Measurements from ENCODE around the gene KRTAP10-2.
"Not testable (repeated sequence)": the region's sequence is repeated elsewhere in the genome, so short reads cannot be mapped to it uniquely, and the experiment has no call there.

Gene KRTAP10-2

DNA sequence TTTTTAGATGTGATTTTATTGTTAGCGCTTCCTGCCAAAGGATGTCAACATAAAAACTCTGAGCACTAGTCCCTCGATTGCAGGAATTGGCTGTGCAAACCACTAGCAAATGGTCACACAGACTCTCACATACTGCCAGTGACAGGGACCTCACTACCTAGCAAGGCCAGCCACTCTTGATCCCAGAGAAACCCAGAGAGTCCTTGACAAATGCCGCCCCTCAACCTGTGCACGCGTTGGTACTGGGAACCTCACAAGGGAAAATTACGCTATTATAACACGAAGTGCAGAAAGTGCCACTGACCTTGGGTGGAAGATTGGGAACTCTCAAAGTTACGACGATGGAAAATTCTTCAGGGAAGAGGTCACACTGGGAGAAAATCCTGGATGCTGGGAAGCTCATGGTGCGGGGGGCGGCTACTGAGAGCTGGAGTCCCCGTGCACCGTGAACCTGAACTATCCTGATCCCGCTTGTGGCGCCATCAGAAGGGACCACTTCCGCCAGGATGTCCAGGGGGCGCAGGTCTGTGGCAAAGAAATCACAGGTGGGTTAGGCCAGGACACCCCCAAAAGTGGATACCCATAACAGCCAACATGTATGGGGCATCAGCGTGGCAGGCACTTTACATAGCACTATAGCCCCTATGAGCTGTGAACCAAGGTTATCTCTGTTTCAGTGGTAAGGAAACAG, 16.3 kb upstream of the KRTAP10-2 start:
- DNase-seq (ENCODE audit: low read depth) = no peak

DNA sequence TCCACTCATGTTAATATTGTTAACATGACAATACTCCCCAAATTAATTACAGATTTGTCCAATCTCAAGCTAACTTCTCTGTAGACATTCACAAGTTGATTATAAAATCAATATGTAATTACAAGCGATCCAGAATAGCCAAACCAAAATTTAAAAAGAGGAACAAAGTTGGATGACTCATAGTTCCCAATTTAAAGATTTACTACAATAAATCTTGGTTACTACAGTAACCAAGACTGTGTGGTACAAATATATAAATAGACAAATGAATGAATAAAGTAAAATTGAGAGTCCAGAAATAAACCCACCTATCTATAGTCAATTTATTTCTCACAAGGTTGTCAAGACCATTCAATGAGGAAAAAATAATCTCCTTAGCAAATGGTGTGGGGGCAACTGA, 15.1 kb upstream of the KRTAP10-2 start:
- DNase-seq (ENCODE audit: low read depth) = no peak

DNA sequence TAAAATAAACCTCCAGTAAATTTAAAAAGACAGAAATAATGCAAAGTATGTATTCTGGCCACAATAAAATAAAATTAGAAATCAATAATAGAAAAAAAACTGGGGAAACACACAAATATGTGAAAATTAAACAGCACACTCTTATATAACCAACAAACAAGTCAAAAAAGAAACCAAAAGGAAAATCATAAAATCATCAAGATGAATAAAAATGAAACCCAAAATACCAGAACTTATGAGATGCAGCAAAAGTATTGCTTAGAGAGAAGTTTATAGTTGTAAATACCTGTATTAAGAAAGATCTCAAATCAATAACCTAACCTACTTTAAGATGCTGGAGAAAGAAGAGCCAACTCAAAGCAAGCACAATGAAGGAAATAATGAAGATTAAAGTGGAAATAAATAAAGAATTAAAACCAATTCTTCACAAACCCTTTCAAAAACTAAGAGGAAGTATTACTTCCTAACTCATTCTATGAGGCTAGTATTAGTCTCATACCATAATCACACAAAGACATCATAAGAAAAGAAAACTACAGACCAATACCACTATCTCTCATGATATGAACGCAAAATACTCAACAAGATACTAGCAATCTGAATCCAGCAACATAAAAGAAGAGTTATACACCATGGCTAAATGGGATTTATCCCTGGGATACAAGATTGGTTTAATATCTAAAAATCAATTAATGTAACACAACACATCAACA, 13.7 kb upstream of the KRTAP10-2 start:
- no peak for DNase-seq (ENCODE audit: low read depth)

DNA sequence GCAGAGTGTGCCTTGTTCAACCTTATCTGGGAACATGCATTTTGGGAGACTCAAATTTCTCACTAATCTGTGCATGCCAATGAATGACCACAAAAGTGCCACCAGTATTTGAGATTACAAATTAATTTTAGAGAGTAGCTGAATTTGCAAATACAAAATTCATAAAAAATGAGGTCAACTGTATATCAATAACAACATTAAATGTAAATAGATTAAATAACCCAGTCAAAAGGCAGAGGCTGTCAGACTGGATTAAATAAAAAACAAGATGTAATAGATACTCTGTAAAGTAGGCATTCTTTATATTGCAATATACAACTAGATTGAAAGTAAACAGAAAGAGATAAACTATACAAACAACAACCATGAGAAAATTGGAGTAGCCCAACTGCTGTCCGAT, 12.8 kb upstream of the KRTAP10-2 start:
- DNase-seq (ENCODE audit: low read depth) = no peak

DNA sequence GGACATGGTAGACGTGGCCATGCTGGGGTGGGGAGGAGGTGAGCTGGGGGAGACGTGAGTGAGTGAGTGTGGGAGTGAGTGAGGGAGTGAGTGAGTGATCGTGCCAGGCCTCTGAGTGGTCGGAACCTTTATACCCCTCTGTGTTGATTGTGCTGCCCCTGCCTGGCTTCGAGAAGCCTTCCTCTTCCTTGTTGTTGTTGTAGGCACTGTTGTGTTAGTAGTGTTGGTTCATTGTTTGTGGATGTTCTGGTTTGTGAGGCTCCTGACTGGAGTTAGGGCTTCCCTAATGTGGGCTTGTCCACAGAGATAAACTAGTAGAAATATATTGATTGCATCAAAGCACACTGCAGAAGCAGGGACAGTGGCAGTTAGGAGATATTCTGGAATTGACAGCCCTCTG, 7.4 kb upstream of the KRTAP10-2 start, which contains the start of gene KRTAP10-3:
Gene KRTAP10-3 (minus strand): TSS at position 101 of the 400 bp plus-strand sequence. CDS start 80 bp downstream, at position 21.
- DNase-seq (ENCODE audit: low read depth) = no peak

DNA sequence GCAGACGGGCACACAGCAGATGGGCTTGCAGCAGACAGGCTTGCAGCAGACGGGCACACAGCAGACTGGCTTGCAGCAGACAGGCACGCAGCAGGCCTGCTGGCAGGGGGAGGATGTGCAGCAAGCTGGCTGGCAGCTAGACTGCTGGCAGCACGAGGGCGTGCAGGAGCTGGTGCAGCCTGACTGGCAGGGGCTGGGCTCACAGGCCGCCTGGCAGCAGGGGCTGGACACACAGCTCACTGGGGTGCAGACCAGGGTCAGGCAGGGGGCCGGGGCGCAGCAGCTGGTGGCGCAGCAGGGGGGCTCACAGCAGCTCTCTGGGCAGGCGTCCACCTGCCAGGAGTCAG, 7.0 kb upstream of the KRTAP10-2 start:
- not testable (repeated sequence) for DNase-seq (ENCODE audit: low read depth)

DNA sequence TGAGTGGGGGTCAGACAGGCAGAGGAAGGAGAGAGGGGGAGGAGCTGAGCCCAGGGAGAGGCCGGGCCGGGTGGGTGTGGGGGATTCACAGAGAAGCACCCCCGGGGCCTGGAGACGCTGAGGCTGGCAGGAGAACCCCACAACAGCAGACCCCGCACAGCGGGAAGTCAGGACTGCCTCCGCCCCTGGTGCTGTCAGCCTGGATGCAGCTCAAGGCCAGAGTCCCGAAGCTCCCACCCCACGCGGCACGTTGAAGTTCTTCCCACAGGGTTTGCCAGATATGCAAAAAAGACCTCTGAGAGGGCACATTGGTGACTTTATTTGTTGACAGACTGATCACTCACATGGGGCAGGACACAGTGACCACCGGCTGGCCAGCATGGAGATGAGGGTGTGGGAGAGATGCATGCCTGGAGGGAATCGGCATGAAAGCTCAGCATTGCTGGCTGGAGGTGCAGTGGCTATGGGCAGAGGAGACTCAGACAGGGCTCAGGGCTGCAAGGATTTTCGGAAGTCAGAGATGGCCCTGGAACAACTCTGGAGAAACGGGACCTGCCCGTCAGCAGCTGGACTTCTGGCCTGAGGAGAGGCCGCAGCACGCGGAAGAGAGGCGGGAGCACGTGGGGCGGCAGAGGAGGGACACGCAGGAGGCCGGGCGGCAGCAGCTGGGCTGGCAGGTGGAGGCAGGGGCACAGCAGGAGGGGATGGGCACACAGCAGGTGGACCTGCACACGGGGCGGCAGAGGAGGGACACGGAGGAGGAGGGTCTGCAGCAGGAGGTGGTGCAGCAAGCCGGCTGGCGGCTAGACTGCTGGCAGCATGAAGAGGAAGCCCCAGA, 6.4 kb upstream of the KRTAP10-2 start:
- DNase-seq (ENCODE audit: low read depth) = no peak

DNA sequence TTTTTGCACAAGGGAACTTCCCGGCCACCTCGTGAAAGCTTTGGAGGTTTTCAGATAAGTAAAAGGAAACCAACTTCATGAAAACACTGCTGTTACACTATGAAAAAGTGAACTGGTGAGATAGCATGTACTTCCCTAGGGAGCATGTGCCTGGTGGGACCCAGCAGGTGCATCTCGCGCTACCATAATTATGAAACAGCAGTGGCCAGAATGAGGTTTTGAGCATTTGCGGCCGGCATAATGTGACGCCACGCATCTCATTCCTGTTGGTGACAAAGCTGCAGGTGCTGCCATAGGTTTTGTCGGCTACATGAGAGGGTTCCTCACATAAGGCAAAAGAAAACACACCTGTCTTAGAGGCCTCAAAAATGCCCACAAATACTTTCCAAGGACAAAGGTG, 5.6 kb upstream of the KRTAP10-2 start:
- DNase-seq (ENCODE audit: low read depth) = no peak

DNA sequence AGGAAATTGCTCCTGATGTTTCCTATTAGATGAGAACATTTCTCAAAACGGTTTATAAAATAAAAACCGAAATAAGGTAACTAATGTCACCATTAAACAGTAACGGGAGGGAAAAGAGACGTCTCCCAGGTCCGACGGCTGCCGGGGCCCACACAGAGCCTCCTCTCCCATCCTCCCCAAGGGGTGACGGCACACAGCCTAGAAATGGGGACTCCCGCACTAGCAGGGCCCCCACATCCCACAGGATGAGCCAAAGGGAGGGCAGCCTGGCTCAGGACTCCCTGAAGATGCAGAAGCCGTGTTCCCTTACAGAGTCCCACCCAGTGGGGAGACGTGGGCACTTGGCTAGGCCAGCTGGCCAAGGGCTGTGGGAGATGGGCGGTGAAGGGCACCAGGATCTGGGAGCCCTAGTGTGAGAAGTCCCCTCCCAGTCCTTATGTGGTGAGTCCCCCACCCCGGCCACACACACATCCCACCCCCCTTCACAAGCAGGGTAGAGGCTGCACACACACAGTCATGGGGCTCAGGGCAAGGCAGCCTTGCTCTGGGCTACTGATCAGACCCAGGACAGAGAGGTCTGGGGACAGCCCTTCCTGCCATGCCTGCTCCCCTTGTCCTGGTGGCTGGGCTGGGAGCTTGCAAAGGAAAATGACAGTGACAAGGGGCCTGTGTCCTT, 4.0 kb upstream of the KRTAP10-2 start:
- DNase-seq (ENCODE audit: low read depth) = no peak

DNA sequence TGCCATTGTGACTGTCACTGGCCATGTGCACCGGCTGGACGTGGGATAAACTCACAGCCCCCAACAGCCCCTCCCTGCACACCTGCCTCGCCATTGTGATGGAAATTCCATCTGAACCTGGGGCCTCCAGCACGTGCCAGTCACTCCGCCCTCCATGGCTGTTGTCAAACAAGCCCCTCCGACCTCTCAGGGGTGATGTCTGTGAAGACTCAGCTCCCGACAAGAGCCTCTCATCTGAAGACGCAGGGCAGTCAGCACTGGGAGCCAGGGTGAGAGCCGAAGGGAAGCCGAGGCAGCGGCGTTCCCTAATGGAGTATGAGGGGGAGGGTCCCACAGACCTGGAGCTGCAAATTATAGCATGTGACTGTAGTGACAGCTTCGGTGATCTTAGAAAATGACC, 1.4 kb upstream of the KRTAP10-2 start:
- DNase-seq (ENCODE audit: low read depth) = no peak

DNA sequence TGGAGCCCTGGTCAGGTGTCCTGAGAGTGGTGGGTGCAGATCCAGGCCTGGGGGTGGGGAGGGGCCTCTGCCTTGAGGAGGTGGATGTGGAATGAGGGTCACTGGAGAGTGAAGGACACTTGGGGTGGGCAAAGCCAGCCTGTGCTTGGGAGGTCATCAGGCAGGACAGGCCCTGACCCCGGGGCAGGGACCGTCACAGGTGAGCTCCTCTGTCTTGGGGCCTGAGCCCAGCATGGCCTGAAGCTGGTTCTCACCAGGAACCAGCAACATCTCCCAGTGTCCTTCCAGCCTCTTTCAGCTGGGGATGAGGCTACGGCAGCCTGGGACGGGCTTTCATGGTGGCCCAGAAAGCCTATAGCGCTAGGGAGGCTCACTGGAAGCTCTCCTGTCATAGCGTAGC, 831 bp upstream of the KRTAP10-2 start:
- DNase-seq (ENCODE audit: low read depth) = no peak

DNA sequence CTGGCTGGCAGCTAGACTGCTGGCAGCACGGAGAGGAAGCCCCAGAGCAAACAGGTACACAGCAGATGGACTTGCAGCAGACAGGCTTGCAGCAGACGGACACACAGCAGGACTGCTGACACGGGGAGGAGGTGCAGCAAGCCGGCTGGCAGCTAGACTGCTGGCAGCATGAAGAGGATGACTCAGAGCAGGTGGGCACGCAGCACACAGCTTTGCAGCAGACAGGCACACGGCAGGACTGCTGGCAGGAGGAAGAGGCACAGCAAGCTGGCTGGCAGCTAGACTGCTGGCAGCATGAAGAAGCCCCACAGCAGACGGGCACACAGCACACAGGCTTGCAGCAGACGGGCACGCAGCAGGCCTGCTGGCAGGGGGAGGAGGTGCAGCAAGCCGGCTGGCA, 498 bp downstream of the KRTAP10-2 start:
- DNase-seq (ENCODE audit: low read depth) = no peak

DNA sequence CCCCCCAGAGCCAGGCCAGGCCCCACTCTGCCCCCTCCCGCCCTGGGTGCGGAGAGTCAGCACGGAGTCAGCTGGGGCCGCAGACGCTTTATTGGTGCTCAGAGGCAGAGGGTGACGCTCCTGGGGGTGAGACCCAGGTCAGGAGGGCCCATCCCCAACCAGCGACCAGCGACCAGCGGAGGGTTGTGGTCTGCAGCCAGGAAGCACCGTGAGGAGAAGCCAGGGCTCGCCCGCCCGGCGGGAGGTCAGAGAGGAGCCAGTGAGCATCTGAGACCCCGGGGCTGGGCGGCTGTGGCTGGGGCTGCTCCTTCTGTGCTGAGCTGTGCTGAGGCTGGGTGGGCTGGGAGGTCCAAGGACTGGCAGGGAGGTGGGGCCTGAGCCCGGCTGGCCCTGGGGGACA, 1.0 kb downstream of the KRTAP10-2 start:
- not testable (repeated sequence) for DNase-seq (ENCODE audit: low read depth)

DNA sequence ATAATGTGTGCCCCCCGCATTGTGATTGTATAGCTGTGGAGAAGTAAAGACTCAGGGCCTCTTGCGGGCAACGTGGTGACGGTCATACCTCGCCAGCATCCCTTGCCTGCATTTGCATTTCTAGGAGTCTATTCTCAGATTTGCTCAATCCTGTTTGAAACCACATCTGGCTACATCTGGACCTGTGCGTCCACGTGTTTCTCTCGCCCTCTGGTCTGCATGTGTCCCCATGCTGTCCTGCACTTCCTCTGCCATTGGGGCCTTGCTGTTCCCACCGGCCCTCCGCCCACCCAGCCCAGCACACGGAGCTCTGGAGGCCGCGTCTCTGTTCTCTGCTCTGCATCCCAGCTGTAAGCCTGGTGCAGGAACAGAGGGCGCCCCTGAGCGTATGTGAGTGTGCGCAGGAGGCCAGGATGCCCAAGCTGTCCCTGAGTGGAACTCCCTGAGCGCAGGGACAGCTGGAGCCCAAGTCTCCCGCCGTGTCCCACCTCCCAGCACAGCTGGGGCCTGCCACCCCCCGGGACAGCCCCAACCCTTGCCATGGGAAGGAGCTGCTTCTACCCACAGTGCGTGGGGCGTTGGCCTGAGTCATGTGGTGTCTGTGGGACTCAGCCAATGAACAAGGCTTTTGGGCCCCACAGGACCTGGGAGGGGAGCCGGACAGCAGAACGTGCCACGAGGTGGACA, 1.6 kb downstream of the KRTAP10-2 start:
- no peak for DNase-seq (ENCODE audit: low read depth)

DNA sequence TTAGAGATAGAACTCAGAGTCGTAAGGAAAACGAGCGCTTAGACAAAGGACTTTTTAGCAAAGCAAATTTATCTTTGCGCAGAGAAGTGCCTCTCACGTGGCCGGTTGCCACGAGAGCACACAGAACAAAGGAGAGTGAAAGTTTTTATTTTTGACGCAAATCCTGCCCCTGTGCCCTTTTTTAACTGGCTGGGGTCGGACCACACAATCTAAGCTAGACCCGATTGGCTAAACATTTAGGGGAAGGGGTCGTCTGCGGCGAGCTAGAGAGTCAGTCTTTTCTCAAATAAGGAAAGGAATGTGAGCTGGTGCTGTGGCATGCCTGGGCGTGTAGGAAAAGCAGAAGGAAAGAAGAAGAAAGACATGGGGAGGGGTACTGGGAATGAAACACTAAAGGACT, 2.4 kb downstream of the KRTAP10-2 start:
- no peak for DNase-seq (ENCODE audit: low read depth)

DNA sequence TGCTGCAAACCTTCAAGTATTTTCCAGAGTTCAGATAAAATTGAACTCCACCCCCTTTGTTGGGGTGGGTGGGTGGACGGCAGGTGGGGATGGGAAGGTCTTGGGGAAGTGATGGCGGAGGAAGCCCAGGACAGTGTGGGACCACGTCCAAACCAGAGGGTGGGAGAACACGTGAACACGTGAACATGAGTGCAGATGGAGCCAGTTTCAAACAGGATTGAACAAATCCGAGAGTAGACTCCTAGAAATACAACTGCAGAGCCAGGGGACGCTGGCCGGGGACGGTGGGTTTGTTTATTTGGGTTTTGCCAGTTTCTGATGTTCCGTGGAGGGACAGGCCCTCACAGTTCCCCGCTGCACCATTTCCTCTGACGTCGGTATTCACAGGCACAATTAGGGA, 2.9 kb downstream of the KRTAP10-2 start:
- DNase-seq (ENCODE audit: low read depth) = no peak

DNA sequence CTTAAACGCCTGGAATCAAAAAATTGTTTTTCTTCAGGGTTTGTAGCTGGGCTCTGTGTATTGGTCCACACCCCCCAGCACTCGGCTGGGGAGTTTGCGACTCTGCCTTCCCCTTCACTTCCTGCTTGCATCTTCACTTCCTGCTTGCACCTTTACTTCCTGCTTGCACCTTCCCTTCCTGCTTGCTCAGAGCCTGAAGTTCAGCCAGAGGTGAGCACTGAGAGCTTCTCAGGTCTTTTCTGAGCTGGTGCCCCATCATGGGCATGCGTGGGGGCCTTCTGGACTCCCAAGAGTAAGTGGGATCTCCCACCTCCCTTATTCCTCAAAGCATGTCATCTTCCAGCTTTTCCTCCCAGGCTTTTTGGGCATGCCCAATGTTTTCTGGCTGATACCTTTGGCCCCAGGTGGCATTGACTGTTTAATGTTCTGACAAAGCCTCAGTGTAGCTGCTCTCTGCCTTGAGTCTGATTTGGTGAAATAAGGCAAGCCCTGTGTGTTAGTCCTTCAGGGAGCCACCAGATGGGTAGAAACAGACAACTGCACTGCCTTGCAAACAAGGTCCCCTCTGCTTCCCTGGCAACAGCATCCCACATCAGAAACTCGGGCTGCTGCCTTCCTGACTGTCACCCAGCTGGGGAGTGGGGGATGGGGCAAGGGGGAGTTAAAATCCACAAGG, 3.5 kb downstream of the KRTAP10-2 start:
- peak; percentile 24 for DNase-seq (ENCODE audit: low read depth)

DNA sequence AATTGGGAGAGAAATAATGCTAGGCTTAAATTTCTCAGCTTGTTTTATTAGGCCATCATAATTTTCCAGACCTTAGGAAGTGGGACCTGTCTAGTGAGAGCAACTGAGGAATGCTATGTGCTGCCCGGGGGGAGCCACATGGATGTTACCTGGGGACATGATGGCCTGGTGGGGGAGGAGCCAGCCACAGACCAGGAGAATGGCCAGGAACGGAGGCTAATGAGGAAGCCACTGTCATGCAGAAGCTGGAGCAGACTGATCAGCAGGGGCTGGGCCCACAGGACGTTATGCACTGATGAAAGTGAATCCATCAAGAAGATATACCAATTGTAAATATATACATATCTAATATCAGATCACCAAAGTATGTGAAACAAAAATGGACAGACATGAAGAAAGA, 6.7 kb downstream of the KRTAP10-2 start:
- no peak for DNase-seq (ENCODE audit: low read depth)

DNA sequence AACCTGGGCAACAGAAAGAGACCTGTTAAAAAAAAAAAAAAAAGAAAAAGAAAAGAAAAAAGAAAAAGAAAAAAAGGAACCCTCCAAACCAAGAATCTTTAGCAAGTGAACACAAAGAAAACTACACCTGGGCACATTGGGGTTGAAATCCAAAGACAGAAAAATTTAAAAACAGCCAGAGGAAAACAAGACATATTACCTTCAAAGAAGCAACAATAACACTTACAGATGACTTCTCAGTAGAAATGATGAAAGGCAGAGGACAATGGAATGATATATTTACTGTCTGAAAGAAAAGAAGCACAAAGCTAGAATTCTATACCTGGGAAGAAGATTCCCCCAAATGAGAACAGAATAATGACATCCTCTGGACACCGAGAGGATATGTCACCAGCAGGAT, 8.6 kb downstream of the KRTAP10-2 start:
- DNase-seq (ENCODE audit: low read depth) = no peak

DNA sequence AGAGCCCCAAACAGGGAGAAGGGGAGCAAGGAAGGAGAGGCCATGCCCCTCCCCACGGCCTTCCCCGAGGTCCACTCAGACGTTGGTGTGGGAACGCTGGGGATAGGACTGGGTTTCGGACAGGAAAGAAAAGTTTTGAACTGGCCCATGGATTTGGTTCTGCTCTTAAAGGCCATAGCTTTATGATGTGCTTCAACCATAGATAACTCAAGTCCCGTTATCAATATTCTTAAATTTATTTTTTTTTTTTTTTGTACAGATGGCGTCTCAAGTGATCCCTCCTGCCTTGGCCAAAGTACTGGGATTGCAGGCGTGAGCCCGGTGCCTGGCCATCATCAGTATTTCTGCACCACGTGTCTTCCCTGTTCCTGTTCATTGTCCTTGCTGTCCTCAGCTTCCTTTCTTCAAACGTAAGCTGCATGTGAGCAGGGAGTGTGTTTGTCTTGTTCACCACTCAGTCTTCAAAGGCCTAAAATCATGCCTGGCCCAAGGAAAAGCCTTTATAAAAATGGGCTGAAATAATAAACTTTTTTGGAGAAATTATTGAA, 10.5 kb downstream of the KRTAP10-2 start:
- DNase-seq (ENCODE audit: low read depth) = no peak
